Ovary (tissue), 9 donors: ENCODE results near the gene RAB28. TPM values are rescaled to one million over a fixed set of nuclear protein-coding genes. Genes with fewer than 3 reads are reported as not detected.
"Not testable (repeated sequence)": the region's sequence is repeated elsewhere in the genome, so short reads cannot be mapped to it uniquely, and the experiment has no call there.

Source experiments
- DNase-seq, 5 donors: peaks; one replicate each; pipeline ENCODE4 v3.0.0-alpha.2; 2019 to 2020
- H3K27ac ChIP-seq, 2 donors: fragments of 200-600 bp; one replicate each; pipeline versions ENCODE4 v1.5.1 to v1.8.0; 2019 to 2022
- H3K27me3 ChIP-seq: fragments of 200-600 bp; one replicate; pipeline ENCODE4 v1.8.0; 2022
- H3K36me3 ChIP-seq: fragments of 200-600 bp; sonication (generic); one replicate; pipeline ENCODE4 v1.5.1; 2019
- H3K4me1 ChIP-seq: one replicate; pipeline ENCODE4 v1.8.1; 2013; ENCODE audit warnings: mild to moderate bottlenecking, moderate library complexity; ENCODE audit not compliant: insufficient read depth
- H3K4me3 ChIP-seq: fragments of 200-600 bp; sonication (generic); one replicate; pipeline ENCODE4 v1.5.1; 2017
- H3K9me3 ChIP-seq, 2 donors: fragments of 200-600 bp in 1 of 2; sonication (generic) in 1 of 2; one replicate each; pipeline versions ENCODE4 v1.5.1 to v1.8.1; 2013 to 2019; ENCODE audit warnings: mild to moderate bottlenecking in 1 of 2, moderate library complexity in 1 of 2
- EP300 ChIP-seq: sonication (generic); formaldehyde crosslinking; IDR thresholded peaks from one replicate; pipeline ENCODE4 v1.6.1; 2017; ENCODE audit warnings: antibody characterized with exemption
- POLR2A ChIP-seq: fragments of 450-650 bp; IDR thresholded peaks from one replicate; pipeline ENCODE4 v1.6.1; 2017; ENCODE audit warnings: antibody characterized with exemption, mild to moderate bottlenecking, moderate library complexity
- WGBS, 3 donors: extraction: QIAGEN DNeasy Blood & Tissue Kit in 1 of 3; methylation state at CpG; one replicate each; pipeline versions ENCODE4 v1.1.5 to v1.1.7; 2013 to 2017; 5-methylcytosine and 5-hydroxymethylcytosine counted together
- intact Hi-C, 4 donors: fragments of 100-400 bp; cut with DNase I; formaldehyde crosslinking; loops; one replicate each; pipeline versions ENCODE4 v1.11.0 to v1.15.1; 2022 to 2023
- polyA plus RNA-seq, 2 donors: library from polyadenylated mRNA; stranded (reverse); fragments of 200-250 nt in 1 of 2; fragments of 350-450 nt in 1 of 2; fragmentation: Illumina TruSeq in 1 of 2; extraction: RNeasy Lipid Tissue Mini Kit (QIAGEN cat#74804) in 1 of 2; gene quantifications; one replicate each; pipeline ENCODE4 v1.2.3, GENCODE V29; 2013 to 2014
- total RNA-seq, 7 donors: library from RNA; depleted of rRNA in 2 of 7; stranded (reverse); fragments of >200 nt in 2 of 7; fragmentation: NEBNext Ultra II Directional in 3 of 7; extraction: Animal tissue kit (Norgen Biotek cat#: 25700) in 3 of 7; gene quantifications; one replicate each; pipeline versions ENCODE4 v1.1.0 to v1.2.4, GENCODE V29; 2016 to 2023
- TF ChIP-seq, protein P1 (sequence below), 3 donors: fragments of 450-650 bp in 2 of 3; fragments of 200-600 bp in 1 of 3; IDR thresholded peaks; one replicate each; pipeline versions ENCODE4 v1.5.1 to v1.8.0; 2016 to 2022; ENCODE audit warnings: antibody characterized with exemption in 3 of 3, mild to moderate bottlenecking in 1 of 3
- donor health status: DM: no; HTN: no; CAD: no; lungs with moderate emphysema.
- donor health status: DM: no; HTN: no; CAD: no.
- donor health status: Bipolar disorder and iron deficiency.
- donor health status: DM: yes; HTN: yes; CAD: no.
- donor health status: DM: no; HTN: no; CAD: no.
- donor health status: DM: yes; HTN: yes; CAD: no.

Gene RAB28
- total and polyA plus RNA-seq, 9 donors = 17.4 to 24.2 (median 20.0) TPM

DNA sequence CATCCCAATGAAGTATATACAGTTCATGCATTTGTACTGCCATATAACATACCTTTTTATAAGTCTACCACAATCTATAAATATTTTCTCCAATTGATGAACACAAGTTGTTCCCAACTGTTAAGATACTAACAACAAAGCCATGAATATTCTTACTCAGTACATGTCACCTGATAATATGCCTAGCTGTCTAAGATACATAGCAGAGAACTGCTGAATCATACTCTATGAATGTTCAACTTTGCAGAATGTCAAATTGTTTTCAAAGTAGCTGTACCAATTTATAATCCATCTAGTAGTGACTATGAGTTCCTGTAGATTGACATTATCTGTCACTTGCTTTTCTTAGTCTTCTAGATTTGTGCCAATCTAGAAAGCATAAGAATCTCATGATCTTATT, 84.9 kb downstream of the RAB28 start:
- no peak overlapping the region for H3K27ac ChIP-seq
- H3K36me3 ChIP-seq = no peaks in the 10 kb centered on the region
- H3K27me3 ChIP-seq = no peaks in the 10 kb centered on the region
- TF ChIP-seq POLR2A (no peak), EP300 (no peak)
- TF ChIP-seq, protein P1, sequence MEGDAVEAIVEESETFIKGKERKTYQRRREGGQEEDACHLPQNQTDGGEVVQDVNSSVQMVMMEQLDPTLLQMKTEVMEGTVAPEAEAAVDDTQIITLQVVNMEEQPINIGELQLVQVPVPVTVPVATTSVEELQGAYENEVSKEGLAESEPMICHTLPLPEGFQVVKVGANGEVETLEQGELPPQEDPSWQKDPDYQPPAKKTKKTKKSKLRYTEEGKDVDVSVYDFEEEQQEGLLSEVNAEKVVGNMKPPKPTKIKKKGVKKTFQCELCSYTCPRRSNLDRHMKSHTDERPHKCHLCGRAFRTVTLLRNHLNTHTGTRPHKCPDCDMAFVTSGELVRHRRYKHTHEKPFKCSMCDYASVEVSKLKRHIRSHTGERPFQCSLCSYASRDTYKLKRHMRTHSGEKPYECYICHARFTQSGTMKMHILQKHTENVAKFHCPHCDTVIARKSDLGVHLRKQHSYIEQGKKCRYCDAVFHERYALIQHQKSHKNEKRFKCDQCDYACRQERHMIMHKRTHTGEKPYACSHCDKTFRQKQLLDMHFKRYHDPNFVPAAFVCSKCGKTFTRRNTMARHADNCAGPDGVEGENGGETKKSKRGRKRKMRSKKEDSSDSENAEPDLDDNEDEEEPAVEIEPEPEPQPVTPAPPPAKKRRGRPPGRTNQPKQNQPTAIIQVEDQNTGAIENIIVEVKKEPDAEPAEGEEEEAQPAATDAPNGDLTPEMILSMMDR (IDR thresholded peaks at IDR 0.05) = no peak
- H3K4me1 ChIP-seq = no peaks in the 10 kb centered on the region
- intact Hi-C loops = no loop called here
- no peak overlapping the region for H3K4me3 ChIP-seq
- no peak for DNase-seq
- no peaks in the 10 kb centered on the region for H3K9me3 ChIP-seq

DNA sequence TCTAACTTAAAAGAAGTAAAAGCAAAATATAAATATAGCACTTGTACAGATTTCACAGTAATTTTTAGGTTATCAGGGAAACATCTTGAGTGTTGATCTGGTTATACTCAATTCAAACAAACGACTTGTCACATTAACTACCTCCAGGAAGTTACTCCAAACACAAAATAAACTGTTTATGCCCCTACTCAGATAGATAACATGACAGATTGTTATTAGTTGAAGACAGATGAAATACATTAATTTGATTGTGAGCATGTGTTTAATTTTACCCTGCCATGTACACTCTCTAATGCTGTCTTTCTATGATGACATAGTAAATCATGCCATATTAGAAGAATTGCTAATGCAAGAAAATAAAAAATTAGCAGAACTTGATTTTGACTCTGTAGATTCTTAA, 88.0 kb downstream of the RAB28 start:
- DNase-seq = no peak
- Histone ChIP-seq H3K4me1 (no peaks in the 10 kb centered on the region), H3K36me3 (no peaks in the 10 kb centered on the region), H3K4me3 (no peak overlapping the region), H3K9me3 (no peaks in the 10 kb centered on the region), H3K27ac (no peak overlapping the region), H3K27me3 (no peaks in the 10 kb centered on the region)
- intact Hi-C loops = no loop called here
- no peak for TF ChIP-seq POLR2A
- TF ChIP-seq, protein P1 (IDR thresholded peaks at IDR 0.05) = no peak
- no peak for TF ChIP-seq EP300
- WGBS, 3 donors = 40 to 50% (median 50%) methylated on average over 1 of the region's 1 CpG

DNA sequence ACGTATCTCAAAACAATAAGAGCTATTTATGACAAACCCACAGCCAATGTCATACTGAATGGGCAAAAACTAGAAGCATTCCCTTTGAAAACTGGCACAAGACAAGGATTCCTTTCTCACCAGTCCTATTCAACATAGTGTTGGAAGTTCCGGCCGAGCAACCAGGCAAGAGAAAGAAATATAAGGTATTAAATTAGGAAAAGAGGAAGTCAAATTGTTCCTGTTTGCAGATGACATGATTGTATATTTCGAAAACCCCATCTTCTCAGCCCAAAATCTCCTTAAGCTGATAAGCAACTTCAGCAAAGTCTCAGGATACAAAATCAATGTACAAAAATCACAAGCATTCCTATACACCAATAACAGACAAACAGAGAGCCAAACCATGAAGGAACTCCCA, 94.2 kb downstream of the RAB28 start:
- H3K9me3 ChIP-seq, intact Hi-C loops: not testable (repeated sequence)
- WGBS, 3 donors = 88 to 94% (median 93%) methylated on average over 4 of the region's 4 CpGs

DNA sequence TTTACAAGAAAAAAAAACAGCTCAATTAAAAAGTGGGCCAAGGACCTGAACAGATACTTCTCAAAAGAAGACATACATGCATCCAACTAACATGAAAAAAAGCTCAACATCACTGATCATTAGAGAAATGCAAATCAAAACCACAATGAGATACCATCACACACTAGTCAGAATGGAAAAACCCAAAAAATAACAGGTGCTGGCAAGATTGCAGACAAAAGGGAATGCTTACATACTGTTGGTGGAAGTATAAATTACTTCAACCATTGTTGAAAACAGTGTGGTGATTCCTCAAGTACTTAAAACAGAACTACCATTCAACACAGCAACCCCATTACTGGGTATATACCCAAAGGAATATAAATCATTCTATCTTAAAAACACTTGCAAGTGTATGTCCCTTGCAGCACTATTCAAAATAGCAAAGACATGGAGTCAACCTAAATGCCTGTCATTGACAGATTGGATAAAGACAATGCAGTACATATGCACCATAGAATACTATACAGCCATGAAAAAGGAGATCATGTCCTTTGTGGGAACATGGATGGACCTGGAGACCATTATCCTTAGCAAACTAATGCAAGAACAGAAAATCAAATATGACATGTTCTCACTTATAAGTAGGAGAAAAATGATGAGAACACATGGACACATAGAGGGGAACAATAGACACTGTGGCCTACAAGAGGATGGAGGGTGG, 97.6 kb downstream of the RAB28 start:
- no peak for TF ChIP-seq POLR2A
- TF ChIP-seq EP300 = no peak
- TF ChIP-seq, protein P1 (IDR thresholded peaks at IDR 0.05) = no peak
- Histone ChIP-seq H3K36me3 (no peaks in the 10 kb centered on the region), H3K27ac (no peak overlapping the region), H3K4me1 (no peaks in the 10 kb centered on the region), H3K9me3 (no peaks in the 10 kb centered on the region), H3K4me3 (no peak overlapping the region), H3K27me3 (no peaks in the 10 kb centered on the region)
- intact Hi-C loops = no loop called here
- no peak for DNase-seq

More for the DNA sequence above, 94.2 kb downstream of the RAB28 start:
- not testable (repeated sequence) for H3K27me3 ChIP-seq, H3K4me3 ChIP-seq, H3K36me3 ChIP-seq, H3K4me1 ChIP-seq, DNase-seq, H3K27ac ChIP-seq

DNA sequence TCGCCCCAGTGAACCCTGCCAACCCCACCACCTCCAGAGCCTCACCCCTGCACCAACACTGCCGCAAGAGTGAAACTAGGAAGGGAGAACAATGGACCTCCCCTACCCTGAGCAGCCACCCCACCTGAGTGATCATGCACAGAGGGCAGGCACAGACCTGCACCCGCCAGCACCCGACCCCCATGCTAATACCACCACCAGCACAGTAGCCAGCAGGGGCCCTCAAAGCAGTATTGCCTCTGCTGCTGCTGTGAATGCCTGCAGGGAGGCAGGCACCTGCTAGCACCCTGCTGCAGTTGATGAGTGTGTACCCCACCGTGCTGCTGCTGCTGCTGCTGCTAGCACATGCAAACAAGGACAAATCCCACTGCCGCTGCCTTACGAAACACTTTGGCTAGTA, 100.1 kb downstream of the RAB28 start:
- Histone ChIP-seq H3K4me3 (no peak overlapping the region), H3K27me3 (no peaks in the 10 kb centered on the region), H3K36me3 (no peaks in the 10 kb centered on the region), H3K4me1 (no peaks in the 10 kb centered on the region), H3K27ac (no peak overlapping the region), H3K9me3 (no peaks in the 10 kb centered on the region)
- intact Hi-C loops = no loop called here
- no peak for DNase-seq
- 96 to 98% (median 96%) methylated on average over 7 of the region's 7 CpGs for WGBS, 3 donors
- no peak for TF ChIP-seq POLR2A
- TF ChIP-seq, protein P1 (IDR thresholded peaks at IDR 0.05) = no peak
- no peak for TF ChIP-seq EP300
